Left lung (tissue), 10 donors: ENCODE measurements around the gene ADGRL3. TPM values are rescaled to one million over a fixed set of nuclear protein-coding genes. Genes with fewer than 3 reads are reported as not detected.

Source experiments
- ATAC-seq: fragments of 200-7000 bp; cut with Tn5 transposase; one replicate; pipeline ENCODE4 v1.9.1; 2020; ENCODE audit warnings: moderate library complexity
- DNase-seq, 4 donors: peaks; one replicate each; pipeline ENCODE4 v3.0.0-alpha.2; 2013 to 2020
- H3K27ac ChIP-seq, 2 donors: fragments of 200-600 bp; sonication (generic) in 1 of 2; one replicate each; pipeline versions ENCODE4 v1.5.0 to v1.8.0; 2020 to 2021
- H3K27me3 ChIP-seq, 2 donors: fragments of 200-600 bp; sonication (generic) in 1 of 2; one replicate each; pipeline versions ENCODE4 v1.5.0 to v1.8.0; 2020 to 2021
- H3K36me3 ChIP-seq, 2 donors: fragments of 200-600 bp; sonication (generic) in 1 of 2; one replicate each; pipeline versions ENCODE4 v1.5.0 to v1.8.0; 2020 to 2021
- H3K4me1 ChIP-seq, 2 donors: fragments of 200-600 bp; one replicate each; pipeline ENCODE4 v1.8.0; 2021
- H3K4me3 ChIP-seq, 2 donors: fragments of 200-600 bp; sonication (generic) in 1 of 2; one replicate each; pipeline versions ENCODE4 v1.5.0 to v1.8.0; 2020 to 2021; ENCODE audit warnings: mild to moderate bottlenecking in 1 of 2
- H3K9me3 ChIP-seq, 2 donors: fragments of 200-600 bp; sonication (generic) in 1 of 2; one replicate each; pipeline versions ENCODE4 v1.5.0 to v1.8.0; 2020 to 2021
- CTCF ChIP-seq, 2 donors: fragments of 200-600 bp; sonication (generic) in 1 of 2; IDR thresholded peaks; one replicate each; pipeline versions ENCODE4 v1.5.0 to v1.8.0; 2021; ENCODE audit warnings: antibody characterized with exemption in 2 of 2
- intact Hi-C, 2 donors: fragments of 100-400 bp; cut with DNase I; formaldehyde crosslinking; loops; one replicate each; pipeline versions ENCODE4 v1.11.2 to v1.14.2; 2022
- polyA plus RNA-seq, 6 donors: library from polyadenylated mRNA; unstranded; fragments of 120-200 nt; gene quantifications; one replicate each; pipeline ENCODE4 v1.2.1, GENCODE V29; 2013; ENCODE audit not compliant: insufficient read length in 6 of 6
- total RNA-seq, 2 donors: library from RNA; stranded (reverse); fragmentation: NEBNext Ultra II Directional; extraction: Animal tissue kit (Norgen Biotek cat#: 25700); gene quantifications; one replicate each; pipeline ENCODE4 v1.2.1, GENCODE V29; 2021
- donor health status: DM: no; HTN: yes; CAD: no.
- donor health status: DM: no; HTN: no; CAD: no.

The ADGRL3 gene
- total and polyA plus RNA-seq, 8 donors: 2.7 to 23.4 (median 19.6) TPM

- intact Hi-C loops: no loop called here
Measured at GRCh38 chr4:61427099-61427817, 227.1 kb downstream of the ADGRL3 start.

DNA sequence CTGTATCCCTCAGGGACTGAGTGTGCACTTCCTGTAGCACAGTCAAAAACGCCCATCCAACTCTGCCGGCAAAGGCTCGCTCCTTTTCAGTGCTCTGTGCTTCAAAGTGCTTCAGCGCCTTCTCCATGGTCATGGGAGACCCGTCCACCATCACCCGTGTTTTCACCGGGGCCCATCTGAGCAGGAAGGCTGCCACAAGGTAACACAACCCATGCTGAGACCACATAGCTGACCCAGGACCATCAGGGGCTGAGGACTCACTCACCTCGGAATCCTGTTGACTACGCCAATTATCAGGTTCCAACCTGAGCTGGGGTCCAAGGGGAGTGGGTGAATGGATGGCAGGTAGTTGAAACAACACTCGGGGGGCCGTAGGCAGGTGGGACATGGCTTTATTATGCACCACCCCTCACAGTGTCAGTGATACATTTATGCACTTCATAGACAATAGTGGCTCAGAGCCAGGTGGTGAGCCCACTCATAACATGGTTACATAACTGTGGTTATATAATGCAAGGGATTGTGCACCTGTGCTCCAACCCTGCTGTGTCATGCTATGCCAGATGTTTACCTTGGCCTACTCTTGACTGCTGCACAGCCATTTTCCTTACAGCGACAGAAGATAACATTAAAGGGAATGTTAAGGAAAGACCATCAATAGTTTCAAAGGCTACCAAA, 227.8 kb downstream of the ADGRL3 start:
- no peak for TF ChIP-seq CTCF (IDR thresholded peaks at IDR 0.05)
- H3K4me3 ChIP-seq: no peak overlapping the region
- peaks cover 0 to 18% of the 10 kb centered on the region in 2 donors for H3K9me3 ChIP-seq
- DNase-seq (no peak), ATAC-seq (no peak)
- H3K27ac ChIP-seq: no peak overlapping the region
- no peaks in the 10 kb centered on the region for H3K27me3 ChIP-seq
- H3K36me3 ChIP-seq: no peaks in the 10 kb centered on the region
- no peaks in the 10 kb centered on the region for H3K4me1 ChIP-seq
- intact Hi-C loops: no loop called here

More at GRCh38 chr4:61427099-61427817, 227.1 kb downstream of the ADGRL3 start:
- no peaks in the 10 kb centered on the region for H3K4me1 ChIP-seq
- peaks cover 0 to 18% of the 10 kb centered on the region in 2 donors for H3K9me3 ChIP-seq
- TF ChIP-seq CTCF (IDR thresholded peaks at IDR 0.05): no peak
- H3K27me3 ChIP-seq: no peaks in the 10 kb centered on the region
- no peak overlapping the region for H3K4me3 ChIP-seq
- ATAC-seq (no peak), DNase-seq (no peak)
- no peaks in the 10 kb centered on the region for H3K36me3 ChIP-seq
- no peak overlapping the region for H3K27ac ChIP-seq

DNA sequence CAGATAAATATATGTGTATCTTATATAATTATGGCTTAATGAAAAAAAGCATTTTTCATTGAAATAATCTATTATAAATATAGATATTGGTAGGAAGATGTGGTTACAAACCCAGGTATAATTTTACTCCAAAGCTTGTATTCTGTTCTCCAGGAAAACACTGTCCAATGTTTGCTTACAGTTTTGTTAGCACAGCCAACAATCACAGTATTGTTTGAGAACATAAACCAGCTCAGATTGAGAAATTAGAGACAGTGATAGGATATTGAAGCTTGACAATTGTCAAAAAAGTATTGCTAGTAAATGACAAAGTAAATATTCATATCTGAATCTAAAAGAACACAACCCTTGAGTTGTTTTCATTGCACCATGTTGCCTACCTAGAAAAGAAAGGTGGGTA, 228.8 kb downstream of the ADGRL3 start:
- no peak for TF ChIP-seq CTCF (IDR thresholded peaks at IDR 0.05)
- Histone ChIP-seq H3K4me3 (no peak overlapping the region), H3K27me3 (no peaks in the 10 kb centered on the region), H3K27ac (no peak overlapping the region), H3K36me3 (no peaks in the 10 kb centered on the region), H3K4me1 (no peaks in the 10 kb centered on the region), H3K9me3 (peaks cover 0 to 18% of the 10 kb centered on the region in 2 donors)
- ATAC-seq (no peak), DNase-seq (no peak)
- intact Hi-C loops: no loop called here

- intact Hi-C loops: no loop called here
- no peak for TF ChIP-seq CTCF (IDR thresholded peaks at IDR 0.05)
- Histone ChIP-seq H3K36me3 (no peaks in the 10 kb centered on the region), H3K27me3 (no peaks in the 10 kb centered on the region), H3K4me3 (no peak overlapping the region), H3K9me3 (peaks cover 0 to 10% of the 10 kb centered on the region in 2 donors), H3K27ac (no peak overlapping the region), H3K4me1 (no peaks in the 10 kb centered on the region)
- no peak for DNase-seq
- no peak for ATAC-seq
Measured at GRCh38 chr4:61431131-61431530, 231.0 kb downstream of the ADGRL3 start.

DNA sequence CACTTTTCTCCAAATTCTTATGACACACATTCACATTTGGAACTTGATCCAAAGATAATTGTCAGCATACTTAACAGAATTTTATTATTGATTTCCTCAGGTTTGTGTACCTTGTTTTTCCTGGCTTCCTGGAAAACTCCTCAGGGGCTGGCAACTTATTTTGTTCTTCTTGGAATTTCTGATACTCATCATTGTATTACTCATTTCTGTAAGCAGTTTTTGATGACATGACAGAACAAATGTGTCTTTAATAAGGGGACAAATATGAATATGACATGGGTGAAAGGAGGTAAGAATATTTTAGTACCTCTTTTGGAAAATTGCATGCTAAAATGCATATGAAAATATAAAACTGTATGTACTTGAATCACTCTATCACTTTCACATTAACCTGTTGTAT, 237.8 kb downstream of the ADGRL3 start:
- Histone ChIP-seq H3K27ac (no peak overlapping the region), H3K4me3 (no peak overlapping the region), H3K36me3 (no peaks in the 10 kb centered on the region), H3K27me3 (no peaks in the 10 kb centered on the region), H3K4me1 (no peaks in the 10 kb centered on the region), H3K9me3 (no peaks in the 10 kb centered on the region)
- DNase-seq: no peak
- TF ChIP-seq CTCF (IDR thresholded peaks at IDR 0.05): no peak
- intact Hi-C loops: no loop called here
- no peak for ATAC-seq
